A549 (cell line): ENCODE data around the gene SASH1. TPM values are rescaled to one million over a fixed set of nuclear protein-coding genes. Genes with fewer than 3 reads are reported as not detected.

Source experiments
- ATAC-seq, 2 experiments: fragments of 200-7000 bp in 1 of 2; fragments of >200 bp in 1 of 2; cut with Nextera tagmentation in 1 of 2; cut with Tn5 transposase in 1 of 2; 3 replicates each; pipeline versions ENCODE4 v1.8.0 to v1.9.1; 2018 to 2020; ENCODE audit warnings: mild to moderate bottlenecking in 1 of 2, moderate library complexity in 1 of 2
- CTCF ChIA-PET: fragments of 300-600 bp; sonication (Branson Sonifier 250); formaldehyde crosslinking; extraction: SDS; loops from one replicate; lab custom pipeline; 2021; ENCODE audit warnings: antibody characterized with exemption, inconsistent platforms; lab: Yijun Ruan, JAX
- POLR2A ChIA-PET: fragments of 350-600 bp; formaldehyde crosslinking; extraction: SDS; loops from one replicate; lab custom pipeline; 2021; ENCODE audit warnings: antibody characterized with exemption, inconsistent platforms; lab: Yijun Ruan, JAX
- DNase-seq, 2 experiments: peaks; one replicate each; pipeline versions ENCODE4 v3.0.0 to v3.0.0-alpha.2; 2011 to 2016; ENCODE audit warnings: low read depth in 1 of 2, low spot score in 1 of 2
- FAIRE-seq: peaks from 2 replicates; lab custom pipeline; 2011; peaks lifted over from hg19 to GRCh38; lab: Jason Lieb, UNC
- H3K27ac ChIP-seq, 2 experiments: fragments of >200 bp; sonication (Bioruptor Twin); formaldehyde crosslinking; 3 replicates each; pipeline ENCODE4 v1.5.1; 2016 to 2017
- H3K4me1 ChIP-seq: fragments of >200 bp; sonication (Bioruptor Twin); formaldehyde crosslinking; 3 replicates; pipeline ENCODE4 v1.6.1; 2016
- H3K4me2 ChIP-seq: fragments of >200 bp; sonication (Bioruptor Twin); formaldehyde crosslinking; 3 replicates; pipeline ENCODE4 v1.6.1; 2016
- H3K4me3 ChIP-seq: fragments of >200 bp; sonication (Bioruptor Twin); formaldehyde crosslinking; 3 replicates; pipeline ENCODE4 v1.5.1; 2016
- H3K9me3 ChIP-seq: fragments of >200 bp; sonication (Bioruptor Twin); formaldehyde crosslinking; 3 replicates; pipeline ENCODE4 v1.6.1; 2016
- CBX2 ChIP-seq: fragments of 200-600 bp; sonication (generic); IDR thresholded peaks from 2 replicates; pipeline ENCODE4 v1.6.1; 2016; ENCODE audit warnings: low read depth, mild to moderate bottlenecking, borderline replicate concordance
- CEBPB ChIP-seq, 2 experiments: fragments of >200 bp in 1 of 2; sonication (Bioruptor Twin) in 1 of 2; formaldehyde crosslinking in 1 of 2; IDR thresholded peaks; 2 replicates each; pipeline ENCODE4 v1.6.1; 2012 to 2016
- EHMT2 ChIP-seq: fragments of 200-600 bp; sonication (generic); IDR thresholded peaks from 2 replicates; pipeline ENCODE4 v1.6.1; 2016; ENCODE audit warnings: antibody characterized with exemption, low read depth, mild to moderate bottlenecking, moderate library complexity
- JUNB ChIP-seq: fragments of >200 bp; sonication (Bioruptor Twin); formaldehyde crosslinking; IDR thresholded peaks from 2 replicates; pipeline ENCODE4 v1.6.1; 2016
- NR3C1 ChIP-seq: fragments of >200 bp; sonication (Bioruptor Twin); formaldehyde crosslinking; IDR thresholded peaks from 3 replicates; pipeline ENCODE4 v1.6.1; 2017
- PHF8 ChIP-seq: fragments of 200-600 bp; sonication (generic); IDR thresholded peaks from 2 replicates; pipeline ENCODE4 v1.6.1; 2016; ENCODE audit warnings: low read depth, mild to moderate bottlenecking, antibody characterized with exemption, moderate library complexity, borderline replicate concordance
- POLR2A ChIP-seq: IDR thresholded peaks from 2 replicates; pipeline ENCODE4 v1.6.1; 2012; ENCODE audit warnings: mild to moderate bottlenecking, low read length
- POLR2AphosphoS2 ChIP-seq: conservative IDR thresholded peaks from 2 replicates; pipeline ENCODE4 v1.6.1; 2012; ENCODE audit warnings: low read length, improper control_type of control experiment, inconsistent platforms
- RAD21 ChIP-seq, 2 experiments: fragments of >200 bp in 1 of 2; sonication (Bioruptor Twin) in 1 of 2; formaldehyde crosslinking in 1 of 2; IDR thresholded peaks in 1 of 2; conservative IDR thresholded peaks in 1 of 2; 2 replicates in 1 of 2; 3 replicates in 1 of 2; pipeline ENCODE4 v1.6.1; 2012 to 2018; ENCODE audit warnings: inconsistent platforms in 1 of 2
- RNF2 ChIP-seq: fragments of 200-600 bp; sonication (generic); IDR thresholded peaks from 2 replicates; pipeline ENCODE4 v1.6.1; 2016; ENCODE audit warnings: low read depth, mild to moderate bottlenecking, antibody characterized with exemption, moderate library complexity, borderline replicate concordance
- SREBF2 ChIP-seq: fragments of 450-650 bp; IDR thresholded peaks from 2 replicates; pipeline ENCODE4 v1.6.1; 2014; ENCODE audit warnings: mild to moderate bottlenecking, moderate library complexity
- TFCP2L1 ChIP-seq: fragments of 250-450 bp; sonication (Bioruptor Pico); IDR thresholded peaks from 2 replicates; pipeline ENCODE4 v1.5.0; 2021; ENCODE audit warnings: mild to moderate bottlenecking
- TP53 ChIP-seq: fragments of 250-450 bp; sonication (Bioruptor Pico); IDR thresholded peaks from 2 replicates; pipeline ENCODE4 v1.5.0; 2021; ENCODE audit warnings: mild to moderate bottlenecking, moderate library complexity
- ZC3H11A ChIP-seq: fragments of 450-650 bp; IDR thresholded peaks from 2 replicates; pipeline ENCODE4 v1.6.1; 2014; ENCODE audit warnings: antibody characterized with exemption, mild to moderate bottlenecking
- ZNF302 ChIP-seq: fragments of 250-450 bp; sonication (Bioruptor Pico); IDR thresholded peaks from 2 replicates; pipeline ENCODE4 v1.9.0; 2021; ENCODE audit warnings: inconsistent platforms, mild to moderate bottlenecking, moderate library complexity
- WGBS: methylation state at CpG from one replicate; pipeline ENCODE4 v1.1.6; 2017; ENCODE audit errors: missing lambda C conversion rate; 5-methylcytosine and 5-hydroxymethylcytosine counted together
- polyA plus RNA-seq, 4 experiments: library from polyadenylated mRNA; depleted of rRNA in 3 of 4; stranded (reverse); fragments of >200 nt; fragmentation: RNase III in 1 of 4; extraction: RNeasy Plus Mini Kit Qiagen cat#74134 plus additional on column Dnase treatment in 1 of 4; gene quantifications; 2 replicates in 3 of 4; 3 replicates in 1 of 4; pipeline ENCODE4 v1.2.3, GENCODE V29; 2011 to 2017
- TF ChIP-seq, protein P1 (sequence below): fragments of 250-450 bp; sonication (Bioruptor Pico); IDR thresholded peaks from 2 replicates; pipeline ENCODE4 v1.5.0; 2021; ENCODE audit warnings: mild to moderate bottlenecking, moderate library complexity, borderline replicate concordance
- TF ChIP-seq, protein P2 (sequence below): IDR thresholded peaks from 2 replicates; pipeline ENCODE4 v1.6.1; 2012
- TF ChIP-seq, protein P3 (sequence below): fragments of >200 bp; sonication (Bioruptor Twin); formaldehyde crosslinking; IDR thresholded peaks from 3 replicates; pipeline ENCODE4 v1.5.1; 2016
- TF ChIP-seq, protein P4 (sequence below): IDR thresholded peaks from 2 replicates; pipeline ENCODE4 v1.6.1; 2012; ENCODE audit warnings: low read depth, borderline replicate concordance
- TF ChIP-seq, protein P5 (sequence below): fragments of >200 bp; sonication (Bioruptor Twin); formaldehyde crosslinking; IDR thresholded peaks from 3 replicates; pipeline ENCODE4 v1.6.1; 2016

Gene SASH1
- polyA plus RNA-seq, 2 of the 4 experiments (the other 2 are of a cell fraction): 2.5 to 3.0 TPM

DNA sequence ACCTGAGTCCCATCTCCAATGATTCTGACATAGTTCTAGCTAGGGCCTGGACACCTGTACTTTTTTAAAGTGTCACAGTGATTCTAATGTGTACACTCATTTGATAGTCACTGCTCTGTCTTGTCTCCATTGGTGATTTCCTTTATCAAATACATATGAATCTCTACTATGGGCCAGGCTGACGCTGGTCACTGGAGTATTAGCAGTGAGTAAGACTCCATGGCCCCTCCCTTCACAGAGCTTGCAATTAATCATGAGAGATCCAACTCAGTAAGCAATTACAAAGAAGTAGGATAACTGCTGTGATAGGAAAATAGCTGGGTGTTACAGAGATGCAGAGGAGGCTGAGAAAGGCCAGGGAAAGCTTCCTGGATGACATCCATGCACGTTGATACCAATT lies 19.3 kb upstream of the SASH1 start:
- Histone ChIP-seq H3K4me2 (no peak overlapping the region), H3K9me3 (no peaks in the 10 kb centered on the region), H3K4me3 (no peak overlapping the region), H3K4me1 (no peaks in the 10 kb centered on the region), H3K27ac (no peak overlapping the region)
- CTCF ChIA-PET: interaction anchor here (0.5 to 1.2 kb wide), 4 partner anchors 9 to 146 kb away, joined by 3 to 5 read pairs (median 3); no protein-coding TSS in a partner anchor
- no peak for ATAC-seq
- FAIRE-seq: no peak
- no peak for DNase-seq
- POLR2A ChIA-PET: no interaction called here
- WGBS: 36% methylated on average over 2 of the region's 2 CpGs
- TF ChIP-seq EHMT2: no peak
- no peak for TF ChIP-seq PHF8

DNA sequence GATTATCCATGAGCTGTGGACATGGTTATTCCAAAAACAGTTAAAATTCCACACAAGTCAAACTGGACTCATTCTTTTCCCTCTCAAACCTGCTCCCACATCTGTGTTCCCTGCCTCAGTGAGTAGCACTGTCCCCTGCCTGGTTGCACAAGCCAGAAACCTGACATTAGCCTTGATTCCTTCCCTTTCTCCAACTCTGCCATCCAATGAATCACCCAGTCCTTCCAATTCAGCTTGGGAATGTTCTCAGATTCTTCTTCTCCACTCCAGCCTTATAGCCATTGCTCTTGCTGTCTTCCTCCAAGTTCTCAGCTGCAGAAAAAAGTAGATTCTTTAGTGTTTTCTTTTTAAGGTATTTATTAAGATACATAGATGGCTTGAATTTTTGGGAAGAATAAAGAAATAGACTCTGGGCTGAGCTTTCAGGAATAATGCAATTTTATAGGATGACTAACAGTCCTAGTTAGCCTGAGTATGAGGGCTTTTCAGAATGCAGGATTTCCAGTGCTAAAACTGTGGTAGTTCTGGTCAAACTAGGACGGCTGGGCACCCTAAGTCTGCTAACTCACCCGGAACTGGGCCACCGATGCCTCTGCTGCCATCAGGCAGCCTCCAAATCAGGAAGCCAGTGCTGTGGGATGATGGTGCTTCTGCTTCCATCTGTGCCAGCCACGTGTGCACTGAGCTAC lies 18.2 kb upstream of the SASH1 start:
- ChIA-PET CTCF (interaction anchor here (1.2 kb wide), 1 partner anchor 147 kb away, joined by 3 read pairs; no protein-coding TSS in a partner anchor), POLR2A (no interaction called here)
- no peak for TF ChIP-seq JUNB
- no peak for TF ChIP-seq RAD21 (conservative IDR thresholded peaks at IDR 0.05 in 1 of 2, IDR thresholded peaks at IDR 0.05 in 1 of 2)
- no peak for TF ChIP-seq NR3C1
- TF ChIP-seq, protein P1, sequence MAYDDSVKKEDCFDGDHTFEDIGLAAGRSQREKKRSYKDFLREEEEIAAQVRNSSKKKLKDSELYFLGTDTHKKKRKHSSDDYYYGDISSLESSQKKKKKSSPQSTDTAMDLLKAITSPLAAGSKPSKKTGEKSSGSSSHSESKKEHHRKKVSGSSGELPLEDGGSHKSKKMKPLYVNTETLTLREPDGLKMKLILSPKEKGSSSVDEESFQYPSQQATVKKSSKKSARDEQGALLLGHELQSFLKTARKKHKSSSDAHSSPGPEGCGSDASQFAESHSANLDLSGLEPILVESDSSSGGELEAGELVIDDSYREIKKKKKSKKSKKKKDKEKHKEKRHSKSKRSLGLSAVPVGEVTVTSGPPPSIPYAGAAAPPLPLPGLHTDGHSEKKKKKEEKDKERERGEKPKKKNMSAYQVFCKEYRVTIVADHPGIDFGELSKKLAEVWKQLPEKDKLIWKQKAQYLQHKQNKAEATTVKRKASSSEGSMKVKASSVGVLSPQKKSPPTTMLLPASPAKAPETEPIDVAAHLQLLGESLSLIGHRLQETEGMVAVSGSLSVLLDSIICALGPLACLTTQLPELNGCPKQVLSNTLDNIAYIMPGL: no peak
- no peak for TF ChIP-seq ZNF302 (CRISPR knock-in tag)
- no peak for TF ChIP-seq RNF2
- TF ChIP-seq PHF8: no peak
- TF ChIP-seq, protein P2, sequence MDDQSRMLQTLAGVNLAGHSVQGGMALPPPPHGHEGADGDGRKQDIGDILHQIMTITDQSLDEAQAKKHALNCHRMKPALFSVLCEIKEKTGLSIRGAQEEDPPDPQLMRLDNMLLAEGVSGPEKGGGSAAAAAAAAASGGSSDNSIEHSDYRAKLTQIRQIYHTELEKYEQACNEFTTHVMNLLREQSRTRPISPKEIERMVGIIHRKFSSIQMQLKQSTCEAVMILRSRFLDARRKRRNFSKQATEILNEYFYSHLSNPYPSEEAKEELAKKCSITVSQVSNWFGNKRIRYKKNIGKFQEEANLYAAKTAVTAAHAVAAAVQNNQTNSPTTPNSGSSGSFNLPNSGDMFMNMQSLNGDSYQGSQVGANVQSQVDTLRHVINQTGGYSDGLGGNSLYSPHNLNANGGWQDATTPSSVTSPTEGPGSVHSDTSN: no peak
- no peak for TF ChIP-seq POLR2AphosphoS2
- TF ChIP-seq, protein P3, sequence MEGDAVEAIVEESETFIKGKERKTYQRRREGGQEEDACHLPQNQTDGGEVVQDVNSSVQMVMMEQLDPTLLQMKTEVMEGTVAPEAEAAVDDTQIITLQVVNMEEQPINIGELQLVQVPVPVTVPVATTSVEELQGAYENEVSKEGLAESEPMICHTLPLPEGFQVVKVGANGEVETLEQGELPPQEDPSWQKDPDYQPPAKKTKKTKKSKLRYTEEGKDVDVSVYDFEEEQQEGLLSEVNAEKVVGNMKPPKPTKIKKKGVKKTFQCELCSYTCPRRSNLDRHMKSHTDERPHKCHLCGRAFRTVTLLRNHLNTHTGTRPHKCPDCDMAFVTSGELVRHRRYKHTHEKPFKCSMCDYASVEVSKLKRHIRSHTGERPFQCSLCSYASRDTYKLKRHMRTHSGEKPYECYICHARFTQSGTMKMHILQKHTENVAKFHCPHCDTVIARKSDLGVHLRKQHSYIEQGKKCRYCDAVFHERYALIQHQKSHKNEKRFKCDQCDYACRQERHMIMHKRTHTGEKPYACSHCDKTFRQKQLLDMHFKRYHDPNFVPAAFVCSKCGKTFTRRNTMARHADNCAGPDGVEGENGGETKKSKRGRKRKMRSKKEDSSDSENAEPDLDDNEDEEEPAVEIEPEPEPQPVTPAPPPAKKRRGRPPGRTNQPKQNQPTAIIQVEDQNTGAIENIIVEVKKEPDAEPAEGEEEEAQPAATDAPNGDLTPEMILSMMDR: no peak
- no peak for TF ChIP-seq TP53 (CRISPR knock-in tag)
- TF ChIP-seq, protein P4, sequence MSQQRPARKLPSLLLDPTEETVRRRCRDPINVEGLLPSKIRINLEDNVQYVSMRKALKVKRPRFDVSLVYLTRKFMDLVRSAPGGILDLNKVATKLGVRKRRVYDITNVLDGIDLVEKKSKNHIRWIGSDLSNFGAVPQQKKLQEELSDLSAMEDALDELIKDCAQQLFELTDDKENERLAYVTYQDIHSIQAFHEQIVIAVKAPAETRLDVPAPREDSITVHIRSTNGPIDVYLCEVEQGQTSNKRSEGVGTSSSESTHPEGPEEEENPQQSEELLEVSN: no peak
- no peak for TF ChIP-seq TFCP2L1
- Histone ChIP-seq H3K4me2 (no peak overlapping the region), H3K27ac (no peak overlapping the region), H3K4me1 (no peaks in the 10 kb centered on the region), H3K9me3 (no peaks in the 10 kb centered on the region), H3K4me3 (no peak overlapping the region)
- DNase-seq: no peak
- FAIRE-seq: no peak
- ATAC-seq: peak; percentile 22 to 24; a peak in 2 of 6 replicates
- 61% methylated on average over 4 of the region's 4 CpGs for WGBS

DNA sequence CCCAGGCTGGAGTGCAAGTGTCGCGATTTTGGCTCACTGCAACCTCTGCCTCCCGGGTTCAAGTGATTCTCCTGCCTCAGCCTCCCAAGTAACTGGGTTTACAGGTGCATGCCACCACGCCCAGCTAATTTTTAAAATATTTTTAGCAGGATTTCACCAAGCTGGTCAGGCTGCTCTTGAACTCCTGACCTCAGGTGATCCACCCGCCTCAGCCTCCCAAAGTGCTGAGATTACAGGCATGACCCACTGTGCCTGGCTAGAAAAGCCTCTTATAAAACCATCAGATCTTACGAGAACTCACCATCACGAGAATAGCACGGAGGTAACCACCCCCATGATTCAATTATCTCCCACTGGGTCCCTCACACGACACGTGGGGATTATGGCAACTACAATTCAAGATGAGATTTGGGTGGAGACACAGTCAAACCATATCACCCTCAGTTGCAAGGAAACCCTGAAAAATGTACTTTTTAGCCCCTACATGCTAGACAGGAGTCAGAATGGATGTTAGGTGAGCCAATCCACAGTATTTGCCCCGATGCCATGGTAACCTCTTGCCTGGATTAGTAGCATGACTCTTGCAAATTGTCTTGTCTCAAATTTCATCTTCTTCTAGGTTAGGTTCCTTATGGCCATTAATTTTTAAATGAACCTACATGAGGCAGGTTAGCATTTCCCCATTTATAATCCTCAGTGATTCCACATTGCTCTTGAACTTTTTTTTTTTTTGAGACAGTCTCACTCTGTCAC lies 17.1 kb upstream of the SASH1 start:
- ATAC-seq (no peak), DNase-seq (no peak), FAIRE-seq (no peak)
- ChIA-PET CTCF (no interaction called here), POLR2A (no interaction called here)
- no peaks in the 10 kb centered on the region for H3K4me1 ChIP-seq
- 70% methylated on average over 11 of the region's 11 CpGs for WGBS
- H3K4me3 ChIP-seq: no peak overlapping the region
- H3K27ac ChIP-seq: no peak overlapping the region
- no peak overlapping the region for H3K4me2 ChIP-seq
- TF ChIP-seq CEBPB (IDR thresholded peaks at IDR 0.05): no peak
- TF ChIP-seq CBX2: no peak
- no peak for TF ChIP-seq TFCP2L1
- TF ChIP-seq ZC3H11A: no peak
- TF ChIP-seq, protein P5, sequence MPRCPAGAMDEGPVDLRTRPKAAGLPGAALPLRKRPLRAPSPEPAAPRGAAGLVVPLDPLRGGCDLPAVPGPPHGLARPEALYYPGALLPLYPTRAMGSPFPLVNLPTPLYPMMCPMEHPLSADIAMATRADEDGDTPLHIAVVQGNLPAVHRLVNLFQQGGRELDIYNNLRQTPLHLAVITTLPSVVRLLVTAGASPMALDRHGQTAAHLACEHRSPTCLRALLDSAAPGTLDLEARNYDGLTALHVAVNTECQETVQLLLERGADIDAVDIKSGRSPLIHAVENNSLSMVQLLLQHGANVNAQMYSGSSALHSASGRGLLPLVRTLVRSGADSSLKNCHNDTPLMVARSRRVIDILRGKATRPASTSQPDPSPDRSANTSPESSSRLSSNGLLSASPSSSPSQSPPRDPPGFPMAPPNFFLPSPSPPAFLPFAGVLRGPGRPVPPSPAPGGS: no peak
- no peak for TF ChIP-seq POLR2A
- no peak for TF ChIP-seq SREBF2
- H3K9me3 ChIP-seq: no peaks in the 10 kb centered on the region
